Measurements from ENCODE around the gene IKZF5. TPM values are rescaled to one million over a fixed set of nuclear protein-coding genes. Genes with fewer than 3 reads are reported as not detected.

The IKZF5 gene
- total RNA-seq, 1 donor from 2014 or later, result 1.0 TPM

Other genes with a start within 250 kb of the IKZF5 start
- gene CUZD1, start 162.9 kb downstream of the IKZF5 start, total RNA-seq, result 0.29 and 1.0 TPM in 2 replicates
- 2.0 and 9.3 TPM in 2 replicates for gene FAM24B, start 129.2 kb downstream of the IKZF5 start, total RNA-seq
- not detected in 2 replicates for gene FAM24A, start 98.2 kb downstream of the IKZF5 start, total RNA-seq
- 3.9 and 5.9 TPM in 2 replicates for gene C10orf88, start 54.6 kb downstream of the IKZF5 start, total RNA-seq
- 3.0 and 4.6 TPM in 2 replicates for gene PSTK, start 28.4 kb downstream of the IKZF5 start, total RNA-seq
- gene ACADSB, start 211 bp upstream of the IKZF5 start, total RNA-seq, result 4.4 and 5.0 TPM in 2 replicates
- not detected in 2 replicates for gene HMX3, start 127.2 kb upstream of the IKZF5 start, total RNA-seq
- gene HMX2, start 139.3 kb upstream of the IKZF5 start, total RNA-seq, result not detected in 2 replicates
- 128 and 226 TPM in 2 replicates for gene BUB3, start 145.6 kb upstream of the IKZF5 start, total RNA-seq

Measured in epithelial cell of proximal tubule (primary cell).